GM18951 (cell line): Measurements from ENCODE around the gene TMEM30A.

ENCODE experiments used
- POLR2A ChIP-seq: IDR thresholded peaks from 4 replicates; pipeline ENCODE4 v1.6.1; 2011; ENCODE audit warnings: mild to moderate bottlenecking; ENCODE audit not compliant: insufficient read length, insufficient read depth; ENCODE audit errors: extremely low read depth
- in situ Hi-C: fragments of 300-500 bp; cut with MboI; formaldehyde crosslinking; loops from one replicate; pipeline ENCODE4 v1.12.0; 2022; ENCODE audit warnings: low sequenced_read_pairs, mixed read lengths, inconsistent platforms; ENCODE audit not compliant: unreplicated experiment

TMEM30A gene

DNA sequence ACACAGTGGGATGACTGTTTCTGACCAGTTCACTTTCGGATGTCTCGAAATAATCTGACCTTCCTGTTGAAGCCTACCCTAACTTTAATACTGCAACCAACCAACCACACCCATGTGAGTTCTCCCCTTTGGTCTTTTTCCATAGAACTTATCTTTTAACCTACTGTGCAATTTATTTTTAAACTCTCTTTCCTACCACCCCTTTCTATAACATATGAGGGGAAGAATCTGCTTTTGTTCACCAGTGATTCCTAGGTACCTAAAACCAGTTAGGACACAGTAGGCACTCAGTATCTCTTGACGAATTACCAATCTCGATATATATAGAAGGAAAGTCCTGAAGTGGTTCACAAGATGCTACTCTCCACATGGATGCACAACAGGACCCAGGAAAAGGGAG lies 48.0 kb downstream of the TMEM30A start:
- TF ChIP-seq POLR2A = no peak
- in situ Hi-C loops = no loop called here

- no peak for TF ChIP-seq POLR2A
- in situ Hi-C loops = no loop called here
These were observed 49.3 kb downstream of the TMEM30A start for GRCh38 chr6:75235271-75235670.

DNA sequence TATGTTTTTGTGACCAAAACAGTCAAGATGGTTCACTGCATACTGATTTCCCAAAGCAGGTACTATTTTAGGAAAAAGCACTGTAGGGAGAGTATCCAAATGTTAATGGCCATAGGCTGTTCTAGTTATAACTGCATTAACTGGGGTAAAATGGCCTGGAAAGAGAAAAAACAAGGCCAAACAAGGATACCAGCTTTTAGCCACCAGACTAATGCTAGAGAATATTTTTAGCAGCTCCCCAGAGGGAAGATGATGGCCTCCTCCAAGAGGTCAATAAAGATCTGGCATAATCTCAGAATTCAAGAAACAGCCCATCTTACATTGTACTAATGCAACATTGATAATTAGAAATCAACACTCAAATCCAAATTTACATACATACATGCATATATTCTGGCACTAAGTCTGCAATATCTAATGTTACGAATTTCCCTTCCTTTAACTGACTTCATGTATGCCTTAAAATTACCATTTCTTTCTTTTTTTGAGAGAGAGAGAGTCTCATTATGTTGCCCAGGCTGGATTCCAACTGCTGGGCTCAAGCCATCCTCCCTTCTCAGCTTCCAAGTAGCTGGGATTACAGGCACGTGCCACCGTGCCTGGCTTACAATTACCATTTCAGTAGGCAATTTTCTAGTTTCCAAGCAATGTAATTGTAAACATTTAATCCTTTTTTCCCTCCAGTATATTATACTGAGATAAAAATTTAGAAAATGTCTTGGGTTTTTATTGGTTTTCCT lies 50.3 kb downstream of the TMEM30A start:
- in situ Hi-C loops = no loop called here
- no peak for TF ChIP-seq POLR2A

DNA sequence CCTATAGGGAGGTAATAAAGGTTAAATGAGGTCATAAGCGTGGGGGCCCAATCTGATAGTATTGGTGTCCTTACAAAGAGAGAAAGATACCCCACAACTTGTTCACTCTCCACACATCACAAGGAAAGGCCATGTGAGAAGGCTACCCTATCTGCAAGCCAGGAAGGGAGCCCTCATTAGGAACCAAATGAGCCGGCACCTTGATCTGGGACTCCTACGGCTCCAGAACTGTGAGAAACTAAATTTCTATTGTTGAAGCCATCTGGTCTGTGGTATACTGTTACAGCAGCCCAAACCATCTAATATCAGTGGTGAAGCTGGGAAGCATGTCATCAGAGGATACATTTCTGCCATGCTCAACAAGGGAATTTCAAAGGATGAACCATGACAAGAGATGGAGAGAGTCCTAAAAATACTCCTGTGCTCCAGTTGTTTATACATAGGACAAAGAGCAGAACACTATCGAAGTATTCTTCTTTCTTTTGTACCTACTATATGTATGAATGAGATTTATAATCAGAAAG lies 51.4 kb downstream of the TMEM30A start:
- TF ChIP-seq POLR2A = no peak
- in situ Hi-C loops = no loop called here

DNA sequence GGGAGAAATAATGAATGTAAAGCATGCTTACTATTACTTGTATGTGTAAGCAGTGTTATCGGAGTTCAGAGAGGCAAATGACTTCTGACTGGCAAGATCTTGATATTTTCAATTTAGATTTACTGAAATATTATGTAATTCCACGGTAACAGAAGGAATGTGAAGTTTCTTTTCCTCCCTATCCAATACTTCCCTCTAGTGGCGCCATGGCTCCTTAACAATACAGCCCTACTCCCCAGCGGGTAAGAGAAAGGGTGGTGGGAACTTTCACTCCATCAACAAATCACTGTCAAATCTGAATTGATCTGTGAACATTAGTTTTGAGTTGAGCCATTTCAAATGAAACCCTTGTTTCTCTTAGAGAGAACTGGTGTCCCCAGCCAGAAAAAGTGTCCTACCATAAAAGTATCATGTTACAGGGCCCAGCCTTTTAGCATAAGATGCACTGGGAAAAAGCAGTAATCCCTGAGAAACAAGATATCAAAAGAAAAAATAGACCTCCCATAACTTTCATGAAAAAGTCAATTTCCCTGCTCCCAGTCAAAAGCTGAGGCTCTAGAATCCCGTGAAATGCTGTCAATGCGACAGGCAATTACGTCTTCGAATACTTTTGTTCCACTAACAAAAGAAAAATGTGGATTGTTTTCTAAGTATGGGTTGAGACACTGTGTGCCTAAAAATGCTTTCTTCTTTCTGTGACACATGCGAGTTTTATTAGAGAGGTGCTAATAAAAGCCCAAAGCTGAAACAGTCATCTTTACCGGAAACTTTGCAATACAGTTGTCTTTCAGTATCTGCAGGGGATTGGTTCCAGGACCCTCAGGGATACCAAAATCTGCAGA lies 53.9 kb downstream of the TMEM30A start:
- TF ChIP-seq POLR2A = no peak
- in situ Hi-C loops = no loop called here

GRCh38 chr6:75224303-75224926 lies 60.2 kb downstream of the TMEM30A start:
- no peak for TF ChIP-seq POLR2A
- in situ Hi-C loops = loop anchor here (25.0 kb wide), 1 partner anchor 1137 kb away; no protein-coding TSS in a partner anchor

DNA sequence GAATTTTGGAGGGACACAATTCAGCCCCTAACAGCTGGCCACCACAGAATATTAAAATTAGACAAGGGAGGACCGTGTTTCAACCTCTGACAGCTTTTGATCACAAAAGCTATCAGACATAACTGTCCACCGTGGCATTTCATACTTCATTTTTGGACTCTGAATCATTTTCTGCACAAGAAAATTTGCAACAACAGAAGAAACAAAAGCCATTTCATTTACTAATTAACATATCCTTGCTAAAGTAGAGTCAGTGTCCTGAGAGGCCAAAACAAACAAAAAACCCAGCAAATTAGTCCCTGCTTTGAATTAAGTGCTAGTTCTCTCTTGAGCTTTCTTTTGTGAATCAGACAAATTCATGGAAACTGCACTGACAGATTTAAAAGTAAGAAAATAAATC lies 61.2 kb downstream of the TMEM30A start:
- in situ Hi-C loops = loop anchor here (25.0 kb wide), 1 partner anchor 1136 kb away; no protein-coding TSS in a partner anchor
- TF ChIP-seq POLR2A = no peak

DNA sequence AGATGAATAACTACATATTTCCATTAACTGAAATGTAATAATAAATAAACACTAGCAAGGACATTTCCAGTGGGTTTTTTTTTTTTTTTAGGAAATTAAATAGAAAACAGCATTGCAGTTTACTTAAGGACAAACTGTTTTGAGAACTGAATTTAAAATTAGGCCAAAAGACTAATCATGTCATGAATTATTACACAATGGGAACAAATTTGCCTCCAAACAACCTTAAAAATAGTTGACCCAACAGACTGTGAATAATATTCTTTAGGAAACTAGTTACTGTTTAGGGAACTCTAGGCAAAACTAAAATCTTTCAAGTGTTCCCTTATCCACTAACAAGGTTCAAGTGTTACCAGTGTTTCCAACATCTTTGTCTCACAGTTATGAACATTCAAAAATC lies 62.3 kb downstream of the TMEM30A start:
- in situ Hi-C loops = loop anchor here (25.0 kb wide), 1 partner anchor 1135 kb away; no protein-coding TSS in a partner anchor
- TF ChIP-seq POLR2A = no peak

GRCh38 chr6:75221116-75221515 lies 63.5 kb downstream of the TMEM30A start:
- no peak for TF ChIP-seq POLR2A
- in situ Hi-C loops = loop anchor here (25.0 kb wide), 1 partner anchor 1134 kb away; no protein-coding TSS in a partner anchor

GRCh38 chr6:75220357-75220756 lies 64.2 kb downstream of the TMEM30A start:
- no peak for TF ChIP-seq POLR2A
- in situ Hi-C loops = loop anchor here (25.0 kb wide), 1 partner anchor 1133 kb away; no protein-coding TSS in a partner anchor

DNA sequence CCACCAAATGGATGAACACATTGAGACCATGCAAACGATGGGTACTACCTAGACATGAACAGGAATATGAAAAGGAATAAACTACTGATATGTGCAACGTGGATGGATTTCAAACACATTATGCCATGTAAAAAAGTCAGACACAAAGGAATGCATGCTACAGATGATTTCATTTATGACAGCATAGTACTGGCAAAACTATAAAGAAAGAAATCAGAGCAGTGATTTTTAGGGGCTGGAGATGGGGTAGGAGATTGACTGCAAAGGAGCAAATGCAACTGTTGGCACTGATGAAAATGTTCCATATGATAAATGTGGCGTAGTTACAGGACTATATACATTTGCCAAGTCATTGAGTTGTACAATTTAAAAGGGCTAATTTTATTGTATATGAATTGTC lies 65.3 kb downstream of the TMEM30A start:
- in situ Hi-C loops = loop anchor here (25.0 kb wide), 1 partner anchor 1132 kb away; no protein-coding TSS in a partner anchor
- no peak for TF ChIP-seq POLR2A

GRCh38 chr6:75217193-75217592 lies 67.4 kb downstream of the TMEM30A start:
- in situ Hi-C loops = loop anchor here (25.0 kb wide), 1 partner anchor 1130 kb away; no protein-coding TSS in a partner anchor
- no peak for TF ChIP-seq POLR2A

DNA sequence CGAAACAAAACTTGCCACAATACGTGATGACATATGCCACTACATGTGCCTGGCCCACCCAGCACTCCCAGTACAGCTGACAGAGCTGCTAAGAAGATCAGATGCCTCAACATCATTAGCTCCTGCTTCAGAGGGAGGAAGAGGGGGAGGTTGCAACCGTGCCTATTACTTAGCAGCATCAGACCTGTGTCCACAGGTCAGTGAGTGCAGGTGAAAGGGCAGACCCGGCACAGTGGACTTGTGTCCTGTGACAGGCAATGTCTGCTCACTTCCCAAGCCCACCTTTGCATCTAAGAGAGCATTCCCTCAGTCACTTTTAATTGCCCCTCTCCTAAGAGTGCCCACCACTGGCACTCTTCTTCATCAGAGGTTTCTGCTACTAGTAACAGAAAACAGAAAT lies 69.3 kb downstream of the TMEM30A start:
- TF ChIP-seq POLR2A = no peak
- in situ Hi-C loops = loop anchor here (25.0 kb wide), 1 partner anchor 1128 kb away; no protein-coding TSS in a partner anchor
